WTC11 (cell line): Measurements from ENCODE around the gene IFNA6. TPM values are rescaled to one million over a fixed set of nuclear protein-coding genes. Genes with fewer than 3 reads are reported as not detected.
A peak's percentile ranks its signal among the peaks of the same experiment; 100 is the strongest.

ENCODE experiments used
- ATAC-seq: fragments of 200-7000 bp; cut with Tn5 transposase; 2 replicates; pipeline ENCODE4 v1.10.0; 2021; ENCODE audit warnings: mild to moderate bottlenecking, moderate library complexity
- CTCF ChIA-PET: fragments of 300-600 bp; sonication (Branson Sonifier 250); formaldehyde crosslinking; loops from one replicate; lab custom pipeline; 2021; ENCODE audit warnings: antibody characterized with exemption; lab: Charles Lee
- POLR2A ChIA-PET: fragments of 350-600 bp; sonication (Branson Sonifier 250); formaldehyde crosslinking; loops from one replicate; lab custom pipeline; 2021; ENCODE audit warnings: antibody characterized with exemption; lab: Charles Lee
- DNase-seq: peaks from one replicate; pipeline ENCODE4 v3.0.0; 2021; ENCODE audit warnings: low spot score
- H3K27ac Mint-ChIP-seq: 2 replicates; pipeline ENCODE4 v1.8.0; 2021; ENCODE audit warnings: mixed read lengths
- H3K27me3 Mint-ChIP-seq: 2 replicates; pipeline ENCODE4 v1.8.0; 2021; ENCODE audit warnings: low read depth, mild to moderate bottlenecking, moderate library complexity, mixed read lengths
- H3K36me3 Mint-ChIP-seq: 2 replicates; pipeline ENCODE4 v1.8.0; 2021; ENCODE audit warnings: mixed read lengths
- H3K4me1 Mint-ChIP-seq: 2 replicates; pipeline ENCODE4 v1.8.0; 2022; ENCODE audit warnings: mixed read lengths
- H3K4me3 Mint-ChIP-seq: 2 replicates; pipeline ENCODE4 v1.8.0; 2021; ENCODE audit warnings: mild to moderate bottlenecking, moderate library complexity, mixed read lengths
- H3K9me3 Mint-ChIP-seq: 2 replicates; pipeline ENCODE4 v1.8.0; 2021; ENCODE audit warnings: mixed read lengths
- CREB1 ChIP-seq: sonication (generic); formaldehyde crosslinking; IDR thresholded peaks from 2 replicates; pipeline ENCODE4 v1.8.0; 2023; ENCODE audit warnings: mild to moderate bottlenecking, missing genetic modification reagents
- FOXJ3 ChIP-seq: sonication (generic); formaldehyde crosslinking; IDR thresholded peaks from 2 replicates; pipeline ENCODE4 v1.9.0; 2021; ENCODE audit warnings: missing genetic modification reagents, mild to moderate bottlenecking, borderline replicate concordance
- GABPB1 ChIP-seq: sonication (generic); formaldehyde crosslinking; IDR thresholded peaks from 2 replicates; pipeline ENCODE4 v1.8.1; 2023; ENCODE audit warnings: mild to moderate bottlenecking, missing genetic modification reagents
- HMGXB4 ChIP-seq: sonication (generic); formaldehyde crosslinking; IDR thresholded peaks from 2 replicates; pipeline ENCODE4 v1.8.1; 2023; ENCODE audit warnings: mild to moderate bottlenecking, moderate library complexity, missing genetic modification reagents
- NFYB ChIP-seq: sonication (generic); formaldehyde crosslinking; conservative IDR thresholded peaks from 2 replicates; pipeline ENCODE4 v1.8.0; 2022; ENCODE audit warnings: low read depth, missing genetic modification reagents
- NR3C1 ChIP-seq: sonication (generic); formaldehyde crosslinking; conservative IDR thresholded peaks from 2 replicates; pipeline ENCODE4 v1.8.1; 2023; ENCODE audit warnings: low read depth, mild to moderate bottlenecking, missing genetic modification reagents
- PREB ChIP-seq: sonication (generic); formaldehyde crosslinking; IDR thresholded peaks from 2 replicates; pipeline ENCODE4 v1.8.1; 2022; ENCODE audit warnings: mild to moderate bottlenecking, missing genetic modification reagents, moderate library complexity, borderline replicate concordance
- SOX15 ChIP-seq: fragments of 250-450 bp; sonication (Bioruptor Pico); IDR thresholded peaks from 2 replicates; pipeline ENCODE4 v1.9.0; 2021; ENCODE audit warnings: mild to moderate bottlenecking
- TEAD4 ChIP-seq: sonication (generic); formaldehyde crosslinking; IDR thresholded peaks from 2 replicates; pipeline ENCODE4 v1.8.0; 2022; ENCODE audit warnings: mild to moderate bottlenecking, missing genetic modification reagents
- ZNF423 ChIP-seq: fragments of 250-450 bp; sonication (Bioruptor Pico); IDR thresholded peaks from 2 replicates; pipeline ENCODE4 v2.1.2; 2022; ENCODE audit warnings: mild to moderate bottlenecking, moderate library complexity
- ZNF671 ChIP-seq: fragments of 250-450 bp; sonication (Bioruptor Pico); IDR thresholded peaks from 2 replicates; pipeline ENCODE4 v1.8.0; 2021; ENCODE audit warnings: mild to moderate bottlenecking
- total RNA-seq: library from RNA; stranded (reverse); gene quantifications from 3 replicates; pipeline ENCODE4 v1.2.3, GENCODE V29; 2021
- TF ChIP-seq, protein P1 (sequence below): fragments of 200-600 bp; IDR thresholded peaks from 2 replicates; pipeline ENCODE4 v1.8.0; 2022; ENCODE audit warnings: antibody characterized with exemption
- TF ChIP-seq, protein P2 (sequence below): sonication (generic); formaldehyde crosslinking; IDR thresholded peaks from 2 replicates; pipeline ENCODE4 v1.8.0; 2023; ENCODE audit warnings: missing genetic modification reagents, mild to moderate bottlenecking, borderline replicate concordance
- TF ChIP-seq, protein P3 (sequence below): sonication (generic); formaldehyde crosslinking; IDR thresholded peaks from 2 replicates; pipeline ENCODE4 v1.8.1; 2022; ENCODE audit warnings: mild to moderate bottlenecking, moderate library complexity, missing genetic modification reagents
- TF ChIP-seq, protein P4 (sequence below): sonication (generic); formaldehyde crosslinking; IDR thresholded peaks from 2 replicates; pipeline ENCODE4 v1.8.0; 2022; ENCODE audit warnings: mild to moderate bottlenecking, missing genetic modification reagents

The IFNA6 gene
- total RNA-seq, 1 experiment from 2014 or later: not detected

DNA sequence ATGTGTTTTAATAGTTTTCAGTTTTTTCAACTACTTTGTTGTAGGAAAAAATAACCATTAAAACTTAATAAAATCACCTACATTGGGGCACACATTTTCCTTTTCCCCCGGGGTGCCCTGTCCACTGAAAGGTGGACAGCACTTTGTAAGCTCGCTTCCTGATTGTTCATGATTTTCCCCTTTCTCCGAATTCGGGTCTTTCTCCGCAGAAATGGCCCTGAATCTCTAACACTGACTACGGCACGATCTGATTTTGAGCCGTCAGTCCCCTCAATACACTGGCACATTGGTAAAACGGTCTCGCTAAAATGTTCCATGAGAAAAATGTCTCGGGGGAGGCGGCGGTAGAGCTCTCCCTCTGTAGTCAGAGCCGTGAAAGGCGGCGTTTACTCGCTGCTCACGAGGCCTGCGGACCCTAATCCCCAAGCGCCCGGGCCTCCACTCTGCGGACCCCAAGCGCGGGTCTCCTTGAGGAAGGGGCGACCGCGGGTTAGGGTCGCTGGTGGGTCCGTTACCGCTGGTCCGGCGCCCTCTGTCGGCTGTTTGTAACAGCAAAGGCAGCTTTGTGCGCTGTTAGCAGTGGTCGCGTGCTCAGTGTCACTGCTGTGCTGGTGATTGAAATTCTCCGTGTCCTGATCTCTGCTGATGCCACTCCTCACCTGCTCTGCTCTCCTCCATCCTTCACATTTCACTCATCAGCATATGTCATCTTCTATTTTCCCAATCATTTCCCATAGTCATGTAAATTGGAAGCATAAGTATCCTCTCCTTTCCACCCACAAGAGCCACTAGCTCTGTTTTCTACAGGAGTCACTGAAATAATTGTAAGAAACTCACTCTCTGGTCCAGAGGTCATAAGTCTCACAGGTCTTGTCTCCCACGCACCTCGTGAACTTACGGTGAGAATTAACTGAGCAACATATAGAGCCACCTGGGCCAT, 45.4 kb upstream of the IFNA6 start:
- POLR2A ChIA-PET: no interaction called here
- Mint-ChIP-seq H3K27ac (no peak overlapping the region), H3K27me3 (peaks cover 50% of the 10 kb centered on the region), H3K9me3 (no peaks in the 10 kb centered on the region), H3K4me1 (peaks cover 2% of the 10 kb centered on the region; the same call in 1 of the 2 replicates), H3K36me3 (no peaks in the 10 kb centered on the region), H3K4me3 (peak overlapping the region; percentile 74)
- TF ChIP-seq PREB (CRISPR knock-in tag): no peak
- TF ChIP-seq, protein P1, sequence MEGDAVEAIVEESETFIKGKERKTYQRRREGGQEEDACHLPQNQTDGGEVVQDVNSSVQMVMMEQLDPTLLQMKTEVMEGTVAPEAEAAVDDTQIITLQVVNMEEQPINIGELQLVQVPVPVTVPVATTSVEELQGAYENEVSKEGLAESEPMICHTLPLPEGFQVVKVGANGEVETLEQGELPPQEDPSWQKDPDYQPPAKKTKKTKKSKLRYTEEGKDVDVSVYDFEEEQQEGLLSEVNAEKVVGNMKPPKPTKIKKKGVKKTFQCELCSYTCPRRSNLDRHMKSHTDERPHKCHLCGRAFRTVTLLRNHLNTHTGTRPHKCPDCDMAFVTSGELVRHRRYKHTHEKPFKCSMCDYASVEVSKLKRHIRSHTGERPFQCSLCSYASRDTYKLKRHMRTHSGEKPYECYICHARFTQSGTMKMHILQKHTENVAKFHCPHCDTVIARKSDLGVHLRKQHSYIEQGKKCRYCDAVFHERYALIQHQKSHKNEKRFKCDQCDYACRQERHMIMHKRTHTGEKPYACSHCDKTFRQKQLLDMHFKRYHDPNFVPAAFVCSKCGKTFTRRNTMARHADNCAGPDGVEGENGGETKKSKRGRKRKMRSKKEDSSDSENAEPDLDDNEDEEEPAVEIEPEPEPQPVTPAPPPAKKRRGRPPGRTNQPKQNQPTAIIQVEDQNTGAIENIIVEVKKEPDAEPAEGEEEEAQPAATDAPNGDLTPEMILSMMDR: peak; percentile 77
- 0 out of 2 replicates have a peak, but pooled peaks have one; percentile 29 for TF ChIP-seq HMGXB4 (CRISPR knock-in tag)
- no peak for TF ChIP-seq ZNF671 (CRISPR knock-in tag)
- TF ChIP-seq SOX15 (CRISPR knock-in tag): no peak
- DNase-seq (peak; percentile 84), ATAC-seq (peak; percentile 84)
- CTCF ChIA-PET: interaction anchor here (0.6 to 2.3 kb wide), 31 partner anchors 9 to 655 kb away, joined by 3 to 48 read pairs (median 6); partner anchors contain the start of genes IFNA8 and KLHL9

- no peaks in the 10 kb centered on the region for H3K36me3 Mint-ChIP-seq
- ChIA-PET CTCF (interaction anchor here (0.6 to 2.5 kb wide), 21 partner anchors 11 to 209 kb away, joined by 3 to 19 read pairs (median 5); partner anchors contain the start of gene KLHL9), POLR2A (no interaction called here)
- H3K4me3 Mint-ChIP-seq: no peak overlapping the region
- H3K4me1 Mint-ChIP-seq: peaks cover 2% of the 10 kb centered on the region; the same call in 1 of the 2 replicates
- no peaks in the 10 kb centered on the region for H3K9me3 Mint-ChIP-seq
- no peak overlapping the region for H3K27ac Mint-ChIP-seq
- H3K27me3 Mint-ChIP-seq: peaks cover 32% of the 10 kb centered on the region
- peak; percentile 96 for ATAC-seq
- no peak for DNase-seq
- TF ChIP-seq FOXJ3 (CRISPR knock-in tag) (no peak), ZNF423 (CRISPR knock-in tag) (no peak), NR3C1 (CRISPR knock-in tag) (no peak), NFYB (CRISPR knock-in tag) (no peak), SOX15 (CRISPR knock-in tag) (no peak), PREB (CRISPR knock-in tag) (no peak), GABPB1 (CRISPR knock-in tag) (no peak), TEAD4 (no peak), CREB1 (CRISPR knock-in tag) (no peak)
- TF ChIP-seq, protein P2, sequence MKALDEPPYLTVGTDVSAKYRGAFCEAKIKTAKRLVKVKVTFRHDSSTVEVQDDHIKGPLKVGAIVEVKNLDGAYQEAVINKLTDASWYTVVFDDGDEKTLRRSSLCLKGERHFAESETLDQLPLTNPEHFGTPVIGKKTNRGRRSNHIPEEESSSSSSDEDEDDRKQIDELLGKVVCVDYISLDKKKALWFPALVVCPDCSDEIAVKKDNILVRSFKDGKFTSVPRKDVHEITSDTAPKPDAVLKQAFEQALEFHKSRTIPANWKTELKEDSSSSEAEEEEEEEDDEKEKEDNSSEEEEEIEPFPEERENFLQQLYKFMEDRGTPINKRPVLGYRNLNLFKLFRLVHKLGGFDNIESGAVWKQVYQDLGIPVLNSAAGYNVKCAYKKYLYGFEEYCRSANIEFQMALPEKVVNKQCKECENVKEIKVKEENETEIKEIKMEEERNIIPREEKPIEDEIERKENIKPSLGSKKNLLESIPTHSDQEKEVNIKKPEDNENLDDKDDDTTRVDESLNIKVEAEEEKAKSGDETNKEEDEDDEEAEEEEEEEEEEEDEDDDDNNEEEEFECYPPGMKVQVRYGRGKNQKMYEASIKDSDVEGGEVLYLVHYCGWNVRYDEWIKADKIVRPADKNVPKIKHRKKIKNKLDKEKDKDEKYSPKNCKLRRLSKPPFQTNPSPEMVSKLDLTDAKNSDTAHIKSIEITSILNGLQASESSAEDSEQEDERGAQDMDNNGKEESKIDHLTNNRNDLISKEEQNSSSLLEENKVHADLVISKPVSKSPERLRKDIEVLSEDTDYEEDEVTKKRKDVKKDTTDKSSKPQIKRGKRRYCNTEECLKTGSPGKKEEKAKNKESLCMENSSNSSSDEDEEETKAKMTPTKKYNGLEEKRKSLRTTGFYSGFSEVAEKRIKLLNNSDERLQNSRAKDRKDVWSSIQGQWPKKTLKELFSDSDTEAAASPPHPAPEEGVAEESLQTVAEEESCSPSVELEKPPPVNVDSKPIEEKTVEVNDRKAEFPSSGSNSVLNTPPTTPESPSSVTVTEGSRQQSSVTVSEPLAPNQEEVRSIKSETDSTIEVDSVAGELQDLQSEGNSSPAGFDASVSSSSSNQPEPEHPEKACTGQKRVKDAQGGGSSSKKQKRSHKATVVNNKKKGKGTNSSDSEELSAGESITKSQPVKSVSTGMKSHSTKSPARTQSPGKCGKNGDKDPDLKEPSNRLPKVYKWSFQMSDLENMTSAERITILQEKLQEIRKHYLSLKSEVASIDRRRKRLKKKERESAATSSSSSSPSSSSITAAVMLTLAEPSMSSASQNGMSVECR: no peak
- TF ChIP-seq, protein P3, sequence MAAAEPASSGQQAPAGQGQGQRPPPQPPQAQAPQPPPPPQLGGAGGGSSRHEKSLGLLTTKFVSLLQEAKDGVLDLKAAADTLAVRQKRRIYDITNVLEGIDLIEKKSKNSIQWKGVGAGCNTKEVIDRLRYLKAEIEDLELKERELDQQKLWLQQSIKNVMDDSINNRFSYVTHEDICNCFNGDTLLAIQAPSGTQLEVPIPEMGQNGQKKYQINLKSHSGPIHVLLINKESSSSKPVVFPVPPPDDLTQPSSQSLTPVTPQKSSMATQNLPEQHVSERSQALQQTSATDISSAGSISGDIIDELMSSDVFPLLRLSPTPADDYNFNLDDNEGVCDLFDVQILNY (CRISPR knock-in tag): no peak
- TF ChIP-seq, protein P1: no peak
- TF ChIP-seq, protein P4, sequence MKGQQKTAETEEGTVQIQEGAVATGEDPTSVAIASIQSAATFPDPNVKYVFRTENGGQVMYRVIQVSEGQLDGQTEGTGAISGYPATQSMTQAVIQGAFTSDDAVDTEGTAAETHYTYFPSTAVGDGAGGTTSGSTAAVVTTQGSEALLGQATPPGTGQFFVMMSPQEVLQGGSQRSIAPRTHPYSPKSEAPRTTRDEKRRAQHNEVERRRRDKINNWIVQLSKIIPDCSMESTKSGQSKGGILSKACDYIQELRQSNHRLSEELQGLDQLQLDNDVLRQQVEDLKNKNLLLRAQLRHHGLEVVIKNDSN (CRISPR knock-in tag): no peak
Measured at GRCh38 chr9:21392270-21392669, 41.6 kb upstream of the IFNA6 start.
